ENCODE measurements around the gene BBS2. TPM values are rescaled to one million over a fixed set of nuclear protein-coding genes. Genes with fewer than 3 reads are reported as not detected.

BBS2 gene
- total RNA-seq, 1 experiment from 2014 or later: 36.4 TPM

DNA sequence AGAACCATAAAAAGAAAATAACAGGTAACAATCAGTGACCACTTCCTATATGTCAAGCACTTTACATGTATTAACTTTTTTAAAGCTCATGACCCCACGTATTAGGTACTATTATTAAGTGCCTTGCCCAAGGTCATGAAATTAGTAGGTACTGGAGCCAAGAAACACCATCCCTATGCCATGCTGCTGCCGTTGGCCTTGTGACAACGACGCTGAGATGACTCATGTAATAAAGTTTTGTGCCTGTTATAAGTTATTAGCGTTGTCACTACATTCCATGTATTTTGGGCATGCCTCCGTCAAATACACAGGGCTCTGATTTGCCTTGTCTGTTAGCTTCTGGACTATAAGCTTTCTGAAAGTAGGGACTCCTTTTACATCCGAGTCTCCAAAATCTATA lies 1.4 kb downstream of the BBS2 start:
- TF ChIP-seq, protein P1, sequence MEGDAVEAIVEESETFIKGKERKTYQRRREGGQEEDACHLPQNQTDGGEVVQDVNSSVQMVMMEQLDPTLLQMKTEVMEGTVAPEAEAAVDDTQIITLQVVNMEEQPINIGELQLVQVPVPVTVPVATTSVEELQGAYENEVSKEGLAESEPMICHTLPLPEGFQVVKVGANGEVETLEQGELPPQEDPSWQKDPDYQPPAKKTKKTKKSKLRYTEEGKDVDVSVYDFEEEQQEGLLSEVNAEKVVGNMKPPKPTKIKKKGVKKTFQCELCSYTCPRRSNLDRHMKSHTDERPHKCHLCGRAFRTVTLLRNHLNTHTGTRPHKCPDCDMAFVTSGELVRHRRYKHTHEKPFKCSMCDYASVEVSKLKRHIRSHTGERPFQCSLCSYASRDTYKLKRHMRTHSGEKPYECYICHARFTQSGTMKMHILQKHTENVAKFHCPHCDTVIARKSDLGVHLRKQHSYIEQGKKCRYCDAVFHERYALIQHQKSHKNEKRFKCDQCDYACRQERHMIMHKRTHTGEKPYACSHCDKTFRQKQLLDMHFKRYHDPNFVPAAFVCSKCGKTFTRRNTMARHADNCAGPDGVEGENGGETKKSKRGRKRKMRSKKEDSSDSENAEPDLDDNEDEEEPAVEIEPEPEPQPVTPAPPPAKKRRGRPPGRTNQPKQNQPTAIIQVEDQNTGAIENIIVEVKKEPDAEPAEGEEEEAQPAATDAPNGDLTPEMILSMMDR (IDR thresholded peaks at IDR 0.05; ENCODE audit: unreplicated experiment): no peak
- no peak overlapping the region for H3K4me3 Mint-ChIP-seq (ENCODE audit: low read depth, unreplicated experiment)
- BruUV-seq (replicated peaks): no TSS peak
- peaks cover 15% of the 10 kb centered on the region for H3K27me3 Mint-ChIP-seq (ENCODE audit: unreplicated experiment)
- peaks cover 15% of the 10 kb centered on the region for H3K36me3 Mint-ChIP-seq (ENCODE audit: insufficient read depth, unreplicated experiment)
- no peaks in the 10 kb centered on the region for H3K9me3 Mint-ChIP-seq (ENCODE audit: low read depth, unreplicated experiment)
- H3K4me1 Mint-ChIP-seq (ENCODE audit: low read depth, unreplicated experiment): peaks cover 17% of the 10 kb centered on the region
- no peak for DNase-seq
- H3K27ac Mint-ChIP-seq (ENCODE audit: unreplicated experiment): no peak overlapping the region
- CTCF ChIA-PET: interaction anchor here (1.1 kb wide), 1 partner anchor 58 kb away, joined by 3 read pairs; no protein-coding TSS in a partner anchor
- intact Hi-C loops (cut with micrococcal nuclease; ENCODE audit: unreplicated experiment): loop anchor here (10.0 kb wide), 1 partner anchor 266 kb away; no protein-coding TSS in a partner anchor

DNA sequence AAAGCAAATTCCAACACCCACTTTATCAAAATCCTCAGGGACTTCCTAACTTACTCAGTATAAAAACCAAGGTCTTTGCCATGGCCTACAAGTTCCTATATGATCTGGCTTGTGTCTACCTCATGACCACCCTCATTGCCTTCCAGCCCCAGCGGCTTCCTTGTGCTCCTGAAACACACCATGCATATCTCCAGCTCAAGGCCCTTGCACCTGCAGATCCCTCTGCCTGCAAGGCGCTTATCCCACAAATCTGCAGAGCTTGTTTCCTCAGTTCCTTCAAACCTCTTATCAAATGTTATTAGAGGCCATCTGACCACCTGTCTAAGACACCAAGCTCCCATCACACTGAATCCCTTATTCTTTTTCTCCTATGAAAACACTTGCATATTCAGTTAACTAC lies 2.6 kb downstream of the BBS2 start:
- peaks cover 15% of the 10 kb centered on the region for H3K36me3 Mint-ChIP-seq (ENCODE audit: insufficient read depth, unreplicated experiment)
- H3K27me3 Mint-ChIP-seq (ENCODE audit: unreplicated experiment): peaks cover 3% of the 10 kb centered on the region
- CTCF ChIA-PET: interaction anchor here (1.1 kb wide), 1 partner anchor 59 kb away, joined by 3 read pairs; no protein-coding TSS in a partner anchor
- H3K9me3 Mint-ChIP-seq (ENCODE audit: low read depth, unreplicated experiment): no peaks in the 10 kb centered on the region
- no peak overlapping the region for H3K4me3 Mint-ChIP-seq (ENCODE audit: low read depth, unreplicated experiment)
- TF ChIP-seq, protein P1 (IDR thresholded peaks at IDR 0.05; ENCODE audit: unreplicated experiment): no peak
- H3K4me1 Mint-ChIP-seq (ENCODE audit: low read depth, unreplicated experiment): peaks cover 17% of the 10 kb centered on the region
- BruUV-seq (replicated peaks): no TSS peak
- no peak for DNase-seq
- intact Hi-C loops (cut with micrococcal nuclease; ENCODE audit: unreplicated experiment): loop anchor here (10.0 kb wide), 1 partner anchor 268 kb away; no protein-coding TSS in a partner anchor
- H3K27ac Mint-ChIP-seq (ENCODE audit: unreplicated experiment): no peak overlapping the region

GRCh38 chr16:56515665-56516064 lies 4.2 kb downstream of the BBS2 start:
- Mint-ChIP-seq H3K4me3 (ENCODE audit: low read depth, unreplicated experiment) (no peak overlapping the region), H3K36me3 (ENCODE audit: insufficient read depth, unreplicated experiment) (peaks cover 15% of the 10 kb centered on the region), H3K27ac (ENCODE audit: unreplicated experiment) (no peak overlapping the region), H3K9me3 (ENCODE audit: low read depth, unreplicated experiment) (no peaks in the 10 kb centered on the region), H3K27me3 (ENCODE audit: unreplicated experiment) (no peaks in the 10 kb centered on the region), H3K4me1 (ENCODE audit: low read depth, unreplicated experiment) (peaks cover 14% of the 10 kb centered on the region)
- no peak for DNase-seq
- no TSS peak for BruUV-seq (replicated peaks)
- TF ChIP-seq, protein P1 (IDR thresholded peaks at IDR 0.05; ENCODE audit: unreplicated experiment): no peak
- intact Hi-C loops (cut with micrococcal nuclease; ENCODE audit: unreplicated experiment): loop anchor here (10.0 kb wide), 1 partner anchor 269 kb away; no protein-coding TSS in a partner anchor
- CTCF ChIA-PET: no interaction called here

GRCh38 chr16:56514845-56515244 lies 5.0 kb downstream of the BBS2 start:
- no peaks in the 10 kb centered on the region for H3K9me3 Mint-ChIP-seq (ENCODE audit: low read depth, unreplicated experiment)
- TF ChIP-seq, protein P1 (IDR thresholded peaks at IDR 0.05; ENCODE audit: unreplicated experiment): no peak
- no peak overlapping the region for H3K4me3 Mint-ChIP-seq (ENCODE audit: low read depth, unreplicated experiment)
- H3K27ac Mint-ChIP-seq (ENCODE audit: unreplicated experiment): no peak overlapping the region
- DNase-seq: no peak
- intact Hi-C loops (cut with micrococcal nuclease; ENCODE audit: unreplicated experiment): loop anchor here (1.0 to 10.0 kb wide), 3 partner anchors 85 to 270 kb away; no protein-coding TSS in a partner anchor
- peaks cover 13% of the 10 kb centered on the region for H3K36me3 Mint-ChIP-seq (ENCODE audit: insufficient read depth, unreplicated experiment)
- CTCF ChIA-PET: interaction anchor here (1.4 to 2.1 kb wide), 3 partner anchors 86 to 187 kb away, joined by 3 to 17 read pairs (median 12); partner anchors contain the start of gene MT2A
- peaks cover 7% of the 10 kb centered on the region for H3K4me1 Mint-ChIP-seq (ENCODE audit: low read depth, unreplicated experiment)
- no peaks in the 10 kb centered on the region for H3K27me3 Mint-ChIP-seq (ENCODE audit: unreplicated experiment)
- no TSS peak for BruUV-seq (replicated peaks)
